Brain microvascular endothelial cell (primary cell): ENCODE results near the gene MARCHF11.

Source experiments
- DNase-seq: peaks from one replicate; pipeline ENCODE4 v3.0.0-alpha.2; 2020
- H3K27ac ChIP-seq: fragments of 250-450 bp; sonication (Bioruptor Pico); 2 replicates; pipeline ENCODE4 v1.5.1; 2020; ENCODE audit warnings: mild to moderate bottlenecking, moderate library complexity
- H3K27me3 ChIP-seq: fragments of 250-450 bp; sonication (Bioruptor Pico); replicated peaks from 2 replicates; pipeline ENCODE4 v1.5.1; 2020; ENCODE audit warnings: mild to moderate bottlenecking
- H3K36me3 ChIP-seq: fragments of 250-450 bp; sonication (Bioruptor Pico); replicated peaks from 2 replicates; pipeline ENCODE4 v1.5.1; 2020; ENCODE audit warnings: mild to moderate bottlenecking
- H3K4me3 ChIP-seq: 2 replicates; pipeline ENCODE4 v1.5.1; 2011; ENCODE audit warnings: low read depth, mild to moderate bottlenecking, control low read depth, low read length, moderate library complexity
- in situ Hi-C: cut with HindIII; loops from 2 replicates; pipeline ENCODE4 v1.10.0; 2017; ENCODE audit warnings: low sequenced_read_pairs, low pct_ligation_motif_present
- TF ChIP-seq, protein P1 (sequence below): IDR thresholded peaks from 2 replicates; pipeline ENCODE4 v1.5.1; 2011; ENCODE audit warnings: low read depth, mild to moderate bottlenecking, moderate library complexity, low read length, control low read depth, inconsistent platforms; ENCODE audit errors: missing control alignments

Gene MARCHF11

DNA sequence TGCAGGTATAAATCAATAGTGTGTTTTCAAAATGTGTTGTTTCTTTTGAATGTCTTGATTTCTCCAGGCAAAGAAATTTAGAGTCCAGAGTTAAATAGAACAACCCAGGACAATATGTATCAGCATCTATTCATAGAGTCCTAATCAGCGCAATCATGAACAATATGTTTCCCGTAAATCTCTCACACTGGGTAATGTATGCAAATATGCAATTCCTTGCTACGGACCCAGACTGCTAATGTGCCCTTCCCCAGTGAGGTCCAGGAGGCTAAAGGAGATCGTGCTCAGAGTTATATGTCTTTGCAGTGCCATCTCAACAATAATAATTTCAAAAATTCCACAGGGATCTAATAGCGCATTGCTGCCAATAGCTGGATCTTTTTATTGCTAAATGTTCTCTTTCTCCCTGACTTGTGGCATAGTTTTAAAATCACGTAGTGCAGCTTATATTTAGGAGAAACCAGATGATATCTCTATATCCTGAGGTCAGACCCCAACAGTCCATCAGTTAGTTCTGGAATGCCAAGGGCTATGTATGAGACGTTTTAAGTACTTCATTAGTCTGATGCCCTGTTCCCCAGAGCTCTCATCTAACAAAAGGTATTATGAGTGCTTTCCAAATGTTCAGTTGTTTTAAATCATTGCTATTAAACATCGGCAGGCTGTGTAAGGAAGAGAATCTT is 145.1 kb downstream of the MARCHF11 start:
- Histone ChIP-seq H3K36me3 (no peaks in the 10 kb centered on the region), H3K4me3 (no peak overlapping the region), H3K27me3 (no peaks in the 10 kb centered on the region), H3K27ac (no peak overlapping the region)
- in situ Hi-C loops: no loop called here
- no peak for DNase-seq
- TF ChIP-seq, protein P1, sequence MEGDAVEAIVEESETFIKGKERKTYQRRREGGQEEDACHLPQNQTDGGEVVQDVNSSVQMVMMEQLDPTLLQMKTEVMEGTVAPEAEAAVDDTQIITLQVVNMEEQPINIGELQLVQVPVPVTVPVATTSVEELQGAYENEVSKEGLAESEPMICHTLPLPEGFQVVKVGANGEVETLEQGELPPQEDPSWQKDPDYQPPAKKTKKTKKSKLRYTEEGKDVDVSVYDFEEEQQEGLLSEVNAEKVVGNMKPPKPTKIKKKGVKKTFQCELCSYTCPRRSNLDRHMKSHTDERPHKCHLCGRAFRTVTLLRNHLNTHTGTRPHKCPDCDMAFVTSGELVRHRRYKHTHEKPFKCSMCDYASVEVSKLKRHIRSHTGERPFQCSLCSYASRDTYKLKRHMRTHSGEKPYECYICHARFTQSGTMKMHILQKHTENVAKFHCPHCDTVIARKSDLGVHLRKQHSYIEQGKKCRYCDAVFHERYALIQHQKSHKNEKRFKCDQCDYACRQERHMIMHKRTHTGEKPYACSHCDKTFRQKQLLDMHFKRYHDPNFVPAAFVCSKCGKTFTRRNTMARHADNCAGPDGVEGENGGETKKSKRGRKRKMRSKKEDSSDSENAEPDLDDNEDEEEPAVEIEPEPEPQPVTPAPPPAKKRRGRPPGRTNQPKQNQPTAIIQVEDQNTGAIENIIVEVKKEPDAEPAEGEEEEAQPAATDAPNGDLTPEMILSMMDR: no peak

DNA sequence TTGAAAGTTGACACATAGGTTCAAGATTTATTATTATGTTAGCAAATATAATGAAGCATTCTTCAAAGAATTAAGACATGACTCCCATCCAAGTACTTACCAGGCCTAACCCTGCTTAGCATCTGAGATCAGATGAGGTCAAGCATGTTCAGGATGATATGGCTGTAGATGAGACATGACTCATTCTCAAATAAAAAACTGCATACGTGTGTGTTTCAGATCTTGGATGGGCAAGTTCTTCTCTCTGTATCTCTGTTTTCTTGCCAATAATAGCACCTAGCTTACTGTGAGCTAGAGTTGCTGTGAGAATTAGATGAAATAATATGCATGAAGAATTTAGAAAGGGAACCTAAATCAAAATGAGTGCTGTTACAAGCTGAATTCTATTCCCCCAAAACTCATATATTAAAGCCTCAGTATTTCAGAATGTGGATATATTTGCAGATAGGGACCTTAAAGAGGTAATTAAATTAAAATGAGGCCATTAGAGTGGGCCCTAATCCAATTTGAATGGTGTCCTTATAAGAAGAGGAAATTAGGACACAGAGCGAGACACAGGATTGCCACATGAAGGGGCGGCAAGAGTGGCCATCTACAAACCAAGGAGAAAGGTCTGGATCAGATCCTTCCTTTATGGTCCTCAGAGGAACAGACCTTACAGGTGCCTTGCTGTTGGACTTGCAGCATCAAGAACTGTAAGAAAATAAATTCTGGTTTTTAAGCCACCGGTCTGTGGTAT is 146.2 kb downstream of the MARCHF11 start:
- Histone ChIP-seq H3K36me3 (no peaks in the 10 kb centered on the region), H3K27ac (no peak overlapping the region), H3K27me3 (no peaks in the 10 kb centered on the region), H3K4me3 (no peak overlapping the region)
- in situ Hi-C loops: no loop called here
- TF ChIP-seq, protein P1: no peak
- no peak for DNase-seq

DNA sequence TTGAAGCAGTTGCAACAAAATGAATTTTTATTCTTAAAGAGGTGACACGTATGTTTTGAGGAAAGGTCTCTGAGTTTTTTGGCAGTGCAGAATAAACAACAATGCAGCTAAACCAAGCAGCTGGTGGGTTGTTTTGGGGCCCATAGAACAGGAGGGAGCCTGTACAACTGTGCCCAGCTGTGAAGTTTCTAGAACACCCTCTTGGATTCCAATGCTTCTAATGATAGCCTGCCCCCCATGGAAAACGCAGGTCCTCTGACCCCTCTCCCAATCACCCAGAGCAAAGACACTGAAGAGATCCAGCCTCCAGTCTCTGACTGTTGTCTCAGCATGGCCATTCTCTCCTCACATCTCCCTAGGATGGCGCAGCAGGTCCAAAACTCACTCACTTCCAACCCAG is 150.9 kb downstream of the MARCHF11 start:
- no peak for DNase-seq
- TF ChIP-seq, protein P1: no peak
- no peaks in the 10 kb centered on the region for H3K27me3 ChIP-seq
- H3K27ac ChIP-seq: no peak overlapping the region
- H3K4me3 ChIP-seq: no peak overlapping the region
- in situ Hi-C loops: no loop called here
- no peaks in the 10 kb centered on the region for H3K36me3 ChIP-seq

DNA sequence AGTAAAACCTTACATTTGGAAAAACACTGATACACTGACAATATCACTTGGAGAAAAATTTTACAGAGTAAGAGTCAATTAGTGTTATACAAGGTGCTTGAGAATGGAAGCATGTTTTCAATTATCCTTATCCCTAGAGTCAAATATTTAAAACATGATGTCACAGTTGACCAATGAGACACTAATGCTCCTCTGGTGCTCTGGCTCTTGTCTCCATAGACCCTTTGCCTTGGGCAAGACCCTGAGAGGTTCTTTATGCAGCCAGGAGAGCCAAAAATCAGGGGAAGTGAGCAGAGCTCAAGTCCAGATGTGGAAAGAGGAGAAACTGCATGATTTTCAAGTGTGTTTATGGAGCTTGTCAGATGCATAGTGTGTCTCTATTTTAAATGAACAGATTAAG is 153.9 kb downstream of the MARCHF11 start:
- H3K36me3 ChIP-seq: no peaks in the 10 kb centered on the region
- DNase-seq: no peak
- no peaks in the 10 kb centered on the region for H3K27me3 ChIP-seq
- no peak overlapping the region for H3K4me3 ChIP-seq
- H3K27ac ChIP-seq: no peak overlapping the region
- TF ChIP-seq, protein P1: no peak
- in situ Hi-C loops: no loop called here

DNA sequence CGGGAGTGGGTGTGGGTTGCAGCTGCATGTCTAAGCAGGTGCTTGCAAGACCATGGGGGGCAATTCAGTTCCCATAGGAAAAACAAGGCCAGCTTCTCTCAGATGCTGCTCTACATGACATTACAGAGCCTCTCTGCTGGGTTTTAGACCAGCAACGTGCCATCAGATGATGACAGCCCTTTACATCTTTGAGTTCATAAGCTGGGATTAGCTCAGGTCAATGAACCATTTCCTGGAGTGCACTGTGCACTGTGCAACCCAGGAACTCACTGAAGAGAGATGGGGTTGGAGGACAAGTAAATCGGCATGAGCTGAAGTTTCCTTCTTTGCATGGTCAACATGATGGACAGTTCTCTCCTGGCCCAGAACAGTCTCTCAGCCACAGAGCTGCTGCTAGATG is 160.6 kb downstream of the MARCHF11 start:
- DNase-seq: no peak
- TF ChIP-seq, protein P1: no peak
- no peaks in the 10 kb centered on the region for H3K27me3 ChIP-seq
- no peak overlapping the region for H3K4me3 ChIP-seq
- no peak overlapping the region for H3K27ac ChIP-seq
- no peaks in the 10 kb centered on the region for H3K36me3 ChIP-seq
- in situ Hi-C loops: no loop called here
